HK-2 (cell line): ENCODE measurements around the gene PAM.

ENCODE experiments used
- DNase-seq: peaks from one replicate; pipeline ENCODE4 v3.0.0-alpha.2; 2018; ENCODE audit not compliant: unreplicated experiment

Gene PAM

DNA sequence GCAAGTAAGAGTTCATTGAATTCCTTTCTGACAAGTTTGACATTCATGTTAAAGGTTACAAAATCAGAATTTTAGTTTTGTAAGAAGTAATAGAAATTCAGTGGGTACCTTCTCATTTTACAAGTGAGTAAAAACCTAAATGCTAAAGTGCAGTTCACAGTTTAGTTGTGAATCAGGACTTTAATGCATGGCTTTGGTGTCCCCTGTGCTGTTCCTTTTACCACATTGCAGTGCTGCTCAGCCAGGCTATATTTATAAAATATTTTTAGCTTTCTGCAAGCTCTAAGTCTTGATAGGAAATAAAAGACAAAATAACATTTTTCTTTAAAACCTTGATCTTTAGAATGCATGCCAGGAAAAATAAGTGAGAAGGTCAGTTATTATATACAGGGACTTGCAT is 26.3 kb downstream of the PAM start:
- DNase-seq: no peak

DNA sequence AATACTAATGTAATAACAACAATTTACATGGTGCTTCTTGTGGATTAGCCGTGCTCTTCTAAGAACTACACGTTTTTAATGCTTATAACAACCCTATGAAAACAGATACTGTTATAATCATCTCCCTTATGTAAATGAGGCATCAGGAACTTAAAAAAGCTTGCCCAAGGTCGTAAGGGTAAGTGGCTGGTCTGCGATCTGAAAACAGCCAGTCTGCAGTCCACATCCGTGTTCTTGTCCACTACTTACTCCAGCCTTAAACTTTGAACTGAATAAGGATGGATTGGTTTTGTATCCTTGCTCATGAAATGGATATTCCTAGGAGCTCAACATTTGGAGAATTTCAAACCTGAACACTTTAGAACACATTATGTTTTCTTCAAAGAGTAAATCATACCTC is 26.7 kb downstream of the PAM start:
- DNase-seq: no peak

DNA sequence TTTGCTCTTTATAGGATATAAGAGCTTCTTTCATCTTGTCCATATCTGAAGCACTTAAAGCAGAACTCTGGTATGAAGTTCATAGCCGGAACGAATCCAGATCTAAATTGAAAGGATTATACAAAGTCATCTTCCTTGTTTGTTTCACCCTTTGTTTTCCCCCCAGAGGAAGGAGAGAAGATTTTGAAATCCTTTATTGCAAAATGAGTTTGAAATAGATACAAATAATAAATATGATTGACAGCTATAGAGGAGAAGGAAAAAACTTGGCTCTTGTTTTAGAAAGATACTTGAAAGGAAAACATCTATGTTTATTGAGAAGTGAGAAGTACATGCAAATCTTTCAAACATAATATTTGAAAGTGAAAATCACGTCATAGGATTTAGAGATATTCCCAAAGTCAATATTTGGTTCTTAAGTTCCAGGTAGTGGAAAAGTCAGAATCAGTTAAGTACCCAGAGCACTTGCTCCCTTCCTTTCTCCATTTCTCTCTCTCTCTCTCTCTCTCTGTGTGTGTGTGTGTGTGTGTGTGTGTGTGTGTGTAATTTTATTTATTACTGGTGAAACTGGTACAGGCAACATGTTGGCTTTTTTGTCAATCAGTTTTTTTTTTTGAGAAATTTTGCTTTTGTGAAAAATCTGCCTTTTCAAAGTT is 27.2 kb downstream of the PAM start:
- no peak for DNase-seq

DNA sequence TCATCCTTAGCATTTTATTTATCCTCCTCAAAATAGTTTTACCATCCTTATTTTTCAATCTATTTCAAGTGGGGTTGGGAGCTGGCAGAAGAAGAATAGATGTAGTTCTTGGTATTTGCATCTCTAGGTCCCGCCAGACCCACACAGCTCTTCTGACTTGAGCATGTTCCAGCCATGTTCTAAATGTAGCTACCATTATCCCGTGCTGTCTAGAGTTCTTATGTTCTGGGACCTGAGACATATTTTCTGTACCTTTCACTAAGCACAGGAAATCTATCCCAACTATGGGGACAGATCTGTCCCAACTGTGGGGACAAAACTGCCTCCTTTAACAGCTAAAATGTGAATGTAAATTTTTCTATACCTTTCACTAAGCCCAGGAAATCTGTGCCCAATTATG is 32.0 kb downstream of the PAM start:
- DNase-seq: no peak

DNA sequence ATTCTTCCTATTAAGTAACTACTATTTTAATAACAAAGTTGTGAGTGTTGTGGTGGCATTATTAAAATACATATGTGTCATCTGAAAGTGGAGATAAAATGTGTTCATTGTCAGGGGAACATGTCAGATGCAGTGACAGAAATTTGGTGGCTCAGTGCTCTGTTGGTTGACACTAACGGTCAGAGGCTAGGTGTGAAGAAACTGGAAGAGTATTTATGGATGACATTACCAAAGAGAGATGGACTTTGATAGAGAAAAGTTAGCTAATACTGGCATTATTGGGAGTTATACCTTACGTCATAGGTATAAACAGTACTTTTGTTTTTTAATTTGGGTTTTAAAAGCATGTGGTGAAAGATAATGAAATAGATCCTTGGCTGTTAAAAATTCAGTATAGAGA is 33.7 kb downstream of the PAM start:
- no peak for DNase-seq

DNA sequence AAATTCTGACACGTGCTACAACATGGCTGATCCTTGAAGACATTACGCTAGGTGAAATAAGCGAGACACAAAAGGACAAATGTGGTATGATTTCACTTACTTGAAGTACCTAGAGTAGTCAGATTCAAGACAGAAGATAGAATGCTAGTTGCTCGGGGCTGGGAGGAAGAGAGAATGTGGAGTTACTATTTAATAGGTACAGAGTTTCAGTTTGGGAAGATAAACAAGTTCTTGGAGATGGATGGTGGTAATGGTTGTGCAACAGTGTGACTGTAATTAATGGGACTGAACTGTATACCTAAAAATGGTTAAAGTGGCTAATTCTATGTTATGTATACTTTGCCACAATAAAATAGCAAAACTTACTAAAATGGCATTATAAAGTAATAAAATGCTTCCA is 34.4 kb downstream of the PAM start:
- DNase-seq: no peak

DNA sequence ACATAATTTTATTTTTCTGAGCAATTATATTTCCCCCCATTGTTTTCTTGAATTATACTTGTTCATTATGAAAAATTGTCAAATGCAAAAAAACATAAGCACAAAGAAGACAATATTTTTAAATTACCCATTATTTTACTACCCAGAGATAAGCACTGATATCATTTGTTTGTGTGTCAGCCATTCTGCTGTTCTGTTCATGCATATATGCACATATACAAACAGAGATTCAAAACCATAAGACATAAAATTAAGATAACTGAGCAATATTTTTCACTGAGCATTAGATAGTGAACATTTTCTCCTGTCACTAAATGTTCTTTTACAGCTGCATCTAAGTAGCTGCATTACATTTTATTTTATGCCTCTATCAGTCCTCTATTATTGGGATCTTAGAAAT is 35.6 kb downstream of the PAM start:
- no peak for DNase-seq

DNA sequence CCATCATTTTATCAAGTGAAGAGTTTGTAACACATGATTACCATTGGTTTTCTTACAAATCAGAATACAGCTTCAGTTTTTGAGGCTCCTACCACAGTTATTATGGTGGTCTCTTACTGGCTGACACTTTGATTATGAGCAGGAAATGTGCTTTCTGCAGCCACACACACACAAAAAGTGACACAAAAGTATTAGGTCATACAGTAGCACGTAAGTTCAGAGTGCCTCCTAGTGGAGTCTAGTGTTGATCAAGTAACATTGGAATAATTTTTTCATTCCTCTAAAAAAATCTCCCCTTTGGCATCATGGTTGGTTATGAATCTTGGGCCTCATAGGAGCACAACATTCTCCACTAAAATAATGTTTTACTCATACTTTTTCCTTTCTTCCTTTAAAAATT is 37.6 kb downstream of the PAM start:
- DNase-seq: no peak

DNA sequence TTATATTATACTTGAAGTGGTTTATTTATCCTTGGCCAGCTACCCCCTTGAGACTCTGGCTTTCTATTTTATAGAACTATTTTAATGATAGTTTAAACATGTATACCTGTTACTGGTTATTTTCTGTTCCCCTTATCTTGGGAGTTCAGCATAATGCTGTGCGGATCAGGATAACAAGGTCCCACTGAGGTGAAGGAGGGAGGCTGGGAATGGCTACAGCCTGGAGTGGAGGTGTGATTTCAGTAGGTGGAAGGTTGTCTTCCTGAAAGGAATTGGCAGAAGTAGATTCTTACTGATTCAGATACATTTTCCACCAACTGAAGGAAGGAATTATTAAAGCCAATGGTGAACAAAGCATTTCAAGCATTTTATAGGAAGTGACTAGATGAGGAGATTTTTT is 38.9 kb downstream of the PAM start:
- no peak for DNase-seq

DNA sequence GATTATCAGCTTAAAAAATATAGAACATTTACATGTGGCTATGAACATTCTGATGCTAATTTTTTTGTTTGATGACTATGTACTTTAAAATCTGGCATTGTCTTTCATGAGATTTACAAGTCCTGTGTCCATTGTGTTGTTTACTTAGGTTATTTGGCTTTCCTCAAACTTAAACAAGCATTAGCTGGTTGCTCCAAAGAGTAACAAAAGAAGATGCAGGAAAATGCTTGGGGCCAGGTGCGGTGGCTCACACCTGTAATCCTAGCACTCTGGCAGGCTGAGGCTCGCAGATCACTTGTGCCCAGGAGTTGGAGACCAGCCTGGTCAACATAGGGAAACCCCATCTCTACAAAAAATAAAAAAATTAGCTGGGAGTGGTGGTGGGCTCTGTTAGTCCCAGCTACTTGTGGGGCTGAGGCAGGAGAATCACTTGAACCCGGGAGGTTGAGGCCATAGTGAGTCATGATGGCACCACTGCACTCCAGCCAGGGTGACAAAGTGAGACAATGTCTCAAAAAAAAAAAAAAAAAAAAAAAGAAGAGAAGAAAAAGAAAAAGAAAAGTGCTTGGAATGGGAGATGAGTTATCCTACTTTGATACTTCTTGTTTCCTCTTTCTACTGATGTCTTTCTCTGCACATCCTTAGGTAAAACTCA is 39.7 kb downstream of the PAM start:
- DNase-seq: no peak

DNA sequence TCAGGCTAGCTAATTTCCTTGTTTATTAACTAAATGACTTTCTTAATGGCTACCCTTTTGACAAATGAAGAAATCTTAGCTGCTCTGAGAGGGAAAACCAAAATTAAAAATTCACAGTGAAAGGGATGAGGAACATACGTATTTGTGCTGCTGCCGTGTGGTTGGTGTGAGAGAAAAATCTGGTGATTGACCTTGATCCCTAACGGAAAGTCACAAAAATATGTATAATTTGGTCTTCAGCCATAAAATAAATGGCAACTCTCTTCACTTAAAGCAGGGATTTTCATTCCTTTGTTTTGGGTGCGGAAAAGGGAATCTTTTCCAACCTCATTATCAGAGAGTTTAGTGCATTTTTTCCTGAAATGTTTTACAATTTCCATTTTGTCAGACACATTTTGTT is 40.4 kb downstream of the PAM start:
- DNase-seq: no peak

DNA sequence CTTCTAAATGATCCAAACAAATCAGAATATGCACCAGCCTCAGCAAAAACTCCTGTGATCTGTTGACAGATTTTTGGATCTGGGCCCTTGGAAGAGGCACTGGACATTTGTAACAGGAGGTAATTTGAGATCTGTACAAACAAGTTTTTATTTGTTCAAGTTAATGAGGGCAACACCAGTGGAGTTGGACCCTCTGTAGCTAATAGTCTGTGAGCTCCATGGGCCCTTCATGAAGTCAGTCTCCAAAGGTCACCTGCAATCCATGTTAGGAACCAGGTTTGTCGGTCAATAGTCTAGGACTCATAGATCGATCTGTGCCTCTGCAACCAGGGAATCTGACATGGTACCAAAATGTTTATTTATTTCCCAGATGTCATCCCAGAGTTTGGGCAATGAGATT is 40.9 kb downstream of the PAM start:
- no peak for DNase-seq

DNA sequence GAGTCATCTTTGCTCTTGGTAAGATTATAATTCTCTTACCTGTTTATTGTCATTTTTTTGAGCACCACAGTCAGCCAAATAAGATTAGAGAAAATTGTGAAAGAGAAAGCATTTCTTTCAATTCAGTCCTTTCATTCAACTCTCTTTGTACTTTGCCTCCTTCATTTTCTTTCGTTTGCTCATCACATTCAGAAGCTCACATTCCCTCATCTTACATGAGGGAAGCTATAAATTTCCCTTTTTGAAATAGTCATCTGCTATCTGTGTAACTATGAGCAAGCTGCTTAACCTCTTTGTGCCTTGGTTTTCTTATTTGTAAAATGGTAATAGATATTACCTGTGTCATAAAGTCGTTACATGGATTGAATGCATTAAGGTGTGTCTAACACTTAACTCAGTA is 41.4 kb downstream of the PAM start:
- DNase-seq: no peak

DNA sequence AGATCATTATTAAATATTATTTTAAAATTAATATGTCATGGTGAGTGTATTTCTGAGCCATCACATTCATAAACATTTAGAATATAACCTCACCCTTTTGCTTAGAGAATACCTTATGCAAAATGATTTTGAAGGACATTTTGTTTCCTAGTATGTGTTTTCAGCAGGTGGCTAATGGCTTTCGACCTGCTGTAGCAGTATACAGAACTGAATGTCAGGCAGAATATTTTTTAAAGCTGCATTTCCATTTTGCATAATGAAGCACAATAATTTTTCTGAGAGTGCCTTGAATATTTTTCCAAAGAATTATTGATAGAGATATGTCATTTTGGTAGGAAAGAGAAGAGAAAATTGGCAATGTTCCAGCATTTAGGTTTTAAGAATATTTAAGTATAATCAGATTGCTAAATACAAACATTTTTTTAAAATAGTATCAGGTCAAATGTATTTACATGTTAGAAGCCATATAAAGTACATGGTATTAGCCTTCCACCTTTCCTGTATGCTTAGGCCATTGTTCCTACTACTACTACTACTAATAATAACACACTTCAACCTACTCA is 42.3 kb downstream of the PAM start:
- DNase-seq: no peak

DNA sequence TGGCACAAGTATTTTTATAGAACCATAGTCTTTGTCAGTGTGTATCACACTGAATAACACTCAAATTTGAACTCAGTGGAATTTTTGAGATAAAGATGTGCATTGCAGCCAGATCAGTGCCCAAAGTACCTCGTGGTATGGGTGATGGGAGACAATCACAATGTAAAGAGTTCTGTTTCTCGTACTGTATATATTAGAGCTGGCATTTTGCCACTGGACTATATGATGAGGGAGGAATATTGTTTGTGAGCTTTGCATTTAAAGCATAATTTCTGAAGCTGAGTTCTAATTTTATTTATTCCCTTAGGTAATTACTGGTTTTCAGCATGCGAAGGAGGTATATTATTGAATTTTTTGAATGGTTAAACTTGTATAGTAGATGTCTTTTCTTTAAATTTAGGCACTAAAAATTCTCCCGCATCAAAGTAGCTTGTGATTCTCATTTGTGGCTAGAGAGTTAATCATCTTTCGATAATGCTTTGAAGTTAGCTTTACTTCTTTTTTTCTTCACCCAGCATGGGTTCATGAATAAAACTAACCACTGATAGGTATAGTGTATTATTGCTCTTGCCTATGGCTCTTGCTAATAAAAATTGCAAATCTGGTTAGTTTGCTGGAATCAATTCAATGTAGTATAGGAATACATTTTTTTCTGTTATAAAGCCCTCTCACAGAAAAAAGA is 43.1 kb downstream of the PAM start:
- DNase-seq: no peak

DNA sequence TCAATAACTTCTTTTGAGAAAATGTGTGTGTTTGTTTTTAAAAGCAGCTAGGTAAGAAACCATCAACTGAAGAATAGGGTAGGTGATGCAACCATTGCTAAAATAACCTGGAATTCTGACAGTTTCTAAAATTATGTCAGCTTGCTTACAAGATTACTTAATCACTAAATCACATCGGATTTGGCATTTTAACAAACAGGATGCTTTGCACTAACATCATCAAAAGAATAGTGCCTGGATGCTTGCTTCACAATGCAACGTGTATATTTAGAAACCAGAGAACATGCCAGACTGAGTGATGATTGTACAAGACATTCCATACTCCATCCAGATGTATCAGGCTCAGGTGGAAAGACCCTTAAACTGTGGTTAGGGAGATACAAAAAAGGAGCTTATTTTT is 43.9 kb downstream of the PAM start:
- no peak for DNase-seq

DNA sequence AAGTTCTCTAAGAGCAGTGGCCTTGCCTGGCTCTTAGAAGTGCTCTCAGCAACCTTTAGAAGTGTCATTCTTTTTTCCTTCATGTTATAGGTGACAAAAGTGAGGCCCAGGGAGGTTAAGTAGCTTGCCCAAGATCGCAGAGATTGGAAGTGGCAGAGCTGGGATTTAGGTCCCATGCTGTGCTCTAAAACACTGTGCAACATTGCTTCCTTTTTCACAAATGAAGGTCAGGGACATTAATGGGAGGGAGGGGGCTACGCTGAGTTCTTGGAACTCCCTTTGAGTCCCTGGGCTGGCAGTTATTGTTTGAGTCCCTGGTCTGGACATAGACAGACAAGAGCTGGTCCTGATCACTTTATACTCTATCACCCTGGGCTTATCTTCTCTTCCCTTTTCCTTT is 45.3 kb downstream of the PAM start:
- DNase-seq: no peak

DNA sequence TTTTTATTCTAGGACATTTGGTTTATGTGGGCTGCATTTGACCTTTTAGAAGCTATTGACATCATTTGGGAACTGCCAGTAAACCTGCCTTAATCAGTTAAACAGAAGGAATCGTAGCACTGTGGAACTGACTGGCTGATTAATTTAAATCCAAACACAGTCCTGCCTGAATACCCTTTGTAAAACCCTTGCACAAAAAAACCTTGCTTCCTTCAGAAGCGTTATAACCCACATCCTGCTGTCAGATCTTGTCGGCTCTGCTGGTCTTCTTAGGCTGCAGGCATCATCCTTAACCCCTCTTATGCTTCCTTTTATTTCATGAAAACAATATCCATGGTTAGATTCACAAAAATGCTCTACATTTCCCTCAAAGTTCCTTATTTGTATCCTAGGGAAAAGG is 46.3 kb downstream of the PAM start:
- no peak for DNase-seq

DNA sequence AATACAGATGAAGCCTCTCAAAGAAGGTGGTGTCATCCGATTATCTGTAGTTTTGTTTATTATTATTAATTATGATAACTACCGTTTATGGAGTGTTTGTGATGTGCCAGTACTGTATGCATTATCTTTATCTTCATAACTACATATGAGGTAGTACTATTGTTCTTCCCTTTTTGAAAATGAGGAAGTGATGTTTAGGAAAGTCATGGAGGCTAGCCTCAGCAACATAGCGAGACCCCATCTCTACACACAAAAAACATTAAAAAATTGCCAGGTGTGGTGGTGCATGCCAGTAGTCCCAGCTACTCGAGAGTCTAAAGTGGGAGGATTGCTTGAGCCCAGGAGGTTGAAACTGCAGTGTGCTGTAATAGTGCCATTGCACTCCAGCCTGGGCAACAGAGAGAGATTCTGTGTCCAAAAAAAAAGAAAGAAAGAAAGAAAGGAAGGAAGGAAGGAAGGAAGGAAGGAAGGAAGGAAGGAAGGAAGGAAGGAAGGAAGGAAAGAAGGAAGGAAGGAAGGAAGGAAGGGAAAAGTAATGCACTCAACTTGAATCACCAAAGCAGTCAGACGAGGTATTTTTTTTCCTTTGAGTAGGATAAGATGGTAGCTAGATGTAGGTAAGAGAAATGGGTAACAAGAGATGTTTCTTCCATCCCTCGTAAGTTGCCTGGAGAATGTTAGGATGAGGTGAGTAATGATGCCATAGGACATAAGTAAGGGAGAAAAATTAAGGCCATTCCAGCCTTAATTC is 47.8 kb downstream of the PAM start:
- no peak for DNase-seq

DNA sequence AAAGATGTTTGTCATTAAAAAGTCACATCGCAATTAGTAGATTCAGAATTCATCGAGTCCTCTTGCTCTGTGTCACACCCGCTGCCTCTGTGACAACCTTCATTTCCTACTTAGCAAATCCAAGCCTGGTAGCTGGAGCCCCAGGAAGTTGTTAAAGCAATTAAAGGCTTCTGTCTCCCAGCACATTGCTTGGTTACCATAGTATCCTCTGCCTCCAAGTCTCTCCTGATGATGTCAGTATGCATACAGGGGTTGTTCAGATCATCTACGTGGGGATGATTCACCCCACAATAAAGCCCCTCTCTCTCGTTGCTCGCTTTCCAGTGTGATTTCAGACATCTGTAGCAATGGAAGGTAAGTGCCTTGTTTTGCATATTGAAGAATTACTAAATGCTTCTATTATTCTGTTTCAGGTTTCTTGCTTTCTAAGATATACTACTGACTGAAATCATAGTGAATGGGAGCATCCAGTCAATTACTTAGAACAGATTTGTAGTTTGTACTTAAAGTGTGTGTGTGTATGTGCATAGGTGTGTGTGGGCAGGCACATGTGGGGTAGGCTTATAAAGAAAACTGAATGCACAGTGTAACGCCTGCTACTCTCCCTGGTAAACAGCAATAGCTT is 52.9 kb downstream of the PAM start:
- no peak for DNase-seq

DNA sequence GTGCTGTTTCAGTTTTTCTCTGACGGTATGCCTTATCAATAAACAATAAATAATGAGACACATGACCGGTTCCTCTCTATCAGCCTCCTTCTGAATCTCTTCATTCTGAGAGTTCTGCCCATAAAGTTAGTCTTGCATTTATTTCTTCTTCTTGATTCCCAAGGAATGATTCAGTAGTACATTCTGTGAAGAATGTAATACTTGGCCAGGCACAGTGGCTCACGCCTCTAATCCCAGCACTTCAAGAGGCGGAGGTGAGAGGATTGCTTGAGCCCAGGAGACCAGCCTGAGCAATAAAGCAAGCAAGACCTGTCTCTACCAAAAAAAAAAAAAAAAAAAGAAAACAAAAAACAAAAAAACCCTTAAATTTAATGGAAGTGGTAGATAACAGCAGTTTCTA is 53.9 kb downstream of the PAM start:
- no peak for DNase-seq

DNA sequence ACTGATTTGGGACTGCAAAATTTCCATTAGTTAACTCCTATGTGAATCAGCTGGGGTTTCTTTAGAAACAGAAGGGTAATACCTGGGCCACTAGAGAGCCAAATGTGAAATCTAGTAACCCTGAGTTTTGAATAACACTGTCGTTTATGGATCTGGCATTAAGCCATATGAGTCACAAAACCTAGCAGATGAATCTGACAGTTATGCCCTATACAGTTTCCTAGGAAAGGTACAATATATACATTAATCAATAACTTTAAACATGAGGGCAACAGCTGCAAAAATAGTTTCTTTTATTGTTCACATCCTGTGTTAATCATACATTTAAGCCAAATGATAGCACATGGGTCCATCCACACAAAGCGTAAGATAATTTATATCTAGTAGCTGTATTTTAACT is 56.9 kb downstream of the PAM start:
- no peak for DNase-seq
